Ramos (cell line): Measurements from ENCODE around the gene ZNF213.

Experiments used
- in situ Hi-C: fragments of 300-500 bp; cut with MboI; formaldehyde crosslinking; loops from one replicate; pipeline ENCODE4 v1.14.3; 2022; ENCODE audit warnings: low sequenced_read_pairs; ENCODE audit not compliant: unreplicated experiment

ZNF213 gene

GRCh38 chr16:3186946-3187690 is 52.3 kb downstream of the ZNF213 start:
- in situ Hi-C loops: no loop called here

GRCh38 chr16:3187798-3188674 is 53.2 kb downstream of the ZNF213 start, which contains the start of gene OR1F1:
OR1F1 (plus strand) TSS chr16:3188204.
- in situ Hi-C loops: no loop called here

GRCh38 chr16:3188675-3188924 is 53.8 kb downstream of the ZNF213 start:
- in situ Hi-C loops: no loop called here

GRCh38 chr16:3188925-3189825 is 54.3 kb downstream of the ZNF213 start:
- in situ Hi-C loops: no loop called here

GRCh38 chr16:3189869-3190268 is 55.0 kb downstream of the ZNF213 start:
- in situ Hi-C loops: no loop called here

GRCh38 chr16:3190949-3191353 is 56.1 kb downstream of the ZNF213 start:
- in situ Hi-C loops: no loop called here
